Measurements from ENCODE around the gene ZSCAN4.

- no peak for TF ChIP-seq POLR2A (IDR thresholded peaks at IDR 0.05)
- TF ChIP-seq, protein P1, sequence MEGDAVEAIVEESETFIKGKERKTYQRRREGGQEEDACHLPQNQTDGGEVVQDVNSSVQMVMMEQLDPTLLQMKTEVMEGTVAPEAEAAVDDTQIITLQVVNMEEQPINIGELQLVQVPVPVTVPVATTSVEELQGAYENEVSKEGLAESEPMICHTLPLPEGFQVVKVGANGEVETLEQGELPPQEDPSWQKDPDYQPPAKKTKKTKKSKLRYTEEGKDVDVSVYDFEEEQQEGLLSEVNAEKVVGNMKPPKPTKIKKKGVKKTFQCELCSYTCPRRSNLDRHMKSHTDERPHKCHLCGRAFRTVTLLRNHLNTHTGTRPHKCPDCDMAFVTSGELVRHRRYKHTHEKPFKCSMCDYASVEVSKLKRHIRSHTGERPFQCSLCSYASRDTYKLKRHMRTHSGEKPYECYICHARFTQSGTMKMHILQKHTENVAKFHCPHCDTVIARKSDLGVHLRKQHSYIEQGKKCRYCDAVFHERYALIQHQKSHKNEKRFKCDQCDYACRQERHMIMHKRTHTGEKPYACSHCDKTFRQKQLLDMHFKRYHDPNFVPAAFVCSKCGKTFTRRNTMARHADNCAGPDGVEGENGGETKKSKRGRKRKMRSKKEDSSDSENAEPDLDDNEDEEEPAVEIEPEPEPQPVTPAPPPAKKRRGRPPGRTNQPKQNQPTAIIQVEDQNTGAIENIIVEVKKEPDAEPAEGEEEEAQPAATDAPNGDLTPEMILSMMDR (IDR thresholded peaks at IDR 0.05), result no peak
Measured at GRCh38 chr19:57671124-57671895, 2.6 kb downstream of the ZSCAN4 start.

Measured in heart left ventricle (tissue), 13 donors.